HG02852 (cell line): ENCODE results near the gene MCC.

Source experiments
- ATAC-seq: cut with Tn5 transposase; IDR thresholded peaks from one replicate; pipeline ENCODE4 v1.9.1; 2021; ENCODE audit warnings: mild to moderate bottlenecking, moderate library complexity; ENCODE audit not compliant: unreplicated experiment

Gene MCC

GRCh38 chr5:113063927-113064326 is 424.3 kb downstream of the MCC start:
- ATAC-seq: no peak

DNA sequence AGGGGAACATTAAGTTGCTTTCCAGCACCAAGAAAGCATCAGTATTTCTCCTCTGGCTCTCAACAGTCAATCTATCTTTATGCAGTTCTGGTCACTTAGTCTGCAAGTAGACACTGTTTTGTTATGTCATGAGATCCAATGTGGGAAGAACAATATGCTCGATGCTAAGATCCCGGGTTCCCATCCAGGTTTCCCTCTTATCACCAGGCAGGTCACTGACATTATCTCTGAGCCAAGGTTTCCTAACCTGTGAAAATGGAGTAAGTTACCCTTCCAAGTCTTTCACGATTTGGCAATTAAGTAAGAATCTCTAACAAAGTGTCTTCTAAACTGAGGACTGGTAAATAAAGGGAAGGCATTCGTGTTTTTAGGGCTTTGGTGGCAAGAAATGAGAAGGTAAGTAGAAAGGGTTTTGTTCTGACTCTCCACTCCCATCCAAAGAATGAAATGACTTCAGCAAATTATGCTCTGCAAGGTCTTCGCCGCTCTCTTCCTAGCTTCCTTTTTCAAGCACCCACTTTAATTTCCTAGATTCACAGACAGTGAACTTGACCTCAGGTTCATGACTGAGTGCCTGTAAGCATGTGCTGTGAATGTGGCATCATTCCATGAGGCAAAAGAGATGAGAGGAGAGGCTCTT is 425.3 kb downstream of the MCC start:
- no peak for ATAC-seq

- ATAC-seq: no peak
Observed at GRCh38 chr5:113061846-113062780, 426.1 kb downstream of the MCC start.

DNA sequence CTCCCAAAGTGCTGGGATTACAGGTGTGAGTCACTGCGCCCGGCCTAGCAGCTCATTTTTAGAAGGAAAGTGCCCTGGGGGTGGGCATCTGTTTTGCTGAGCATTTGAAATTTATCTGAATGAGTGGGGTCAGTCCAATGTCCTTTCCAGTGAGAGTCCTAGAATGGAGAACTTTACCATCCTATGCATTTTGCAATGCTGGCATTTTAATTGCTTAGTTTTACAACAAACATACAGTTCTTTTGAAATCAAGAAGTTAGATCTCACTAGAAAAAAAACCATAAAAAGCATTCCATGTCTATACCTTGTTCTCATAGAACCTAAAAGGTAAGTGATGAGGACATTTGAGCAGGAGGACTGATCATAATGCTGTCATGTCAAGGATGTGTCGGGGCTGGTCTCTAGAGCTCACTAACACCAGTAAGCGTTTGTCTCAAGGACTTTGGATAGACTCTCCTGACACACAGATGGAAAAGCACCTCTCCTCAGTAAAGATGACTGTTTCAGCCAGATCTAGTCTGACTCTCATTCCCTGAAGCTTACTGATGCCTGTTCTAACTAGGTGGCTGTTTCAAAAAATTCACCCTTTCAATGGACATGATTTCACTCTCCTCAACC is 427.7 kb downstream of the MCC start:
- no peak for ATAC-seq

DNA sequence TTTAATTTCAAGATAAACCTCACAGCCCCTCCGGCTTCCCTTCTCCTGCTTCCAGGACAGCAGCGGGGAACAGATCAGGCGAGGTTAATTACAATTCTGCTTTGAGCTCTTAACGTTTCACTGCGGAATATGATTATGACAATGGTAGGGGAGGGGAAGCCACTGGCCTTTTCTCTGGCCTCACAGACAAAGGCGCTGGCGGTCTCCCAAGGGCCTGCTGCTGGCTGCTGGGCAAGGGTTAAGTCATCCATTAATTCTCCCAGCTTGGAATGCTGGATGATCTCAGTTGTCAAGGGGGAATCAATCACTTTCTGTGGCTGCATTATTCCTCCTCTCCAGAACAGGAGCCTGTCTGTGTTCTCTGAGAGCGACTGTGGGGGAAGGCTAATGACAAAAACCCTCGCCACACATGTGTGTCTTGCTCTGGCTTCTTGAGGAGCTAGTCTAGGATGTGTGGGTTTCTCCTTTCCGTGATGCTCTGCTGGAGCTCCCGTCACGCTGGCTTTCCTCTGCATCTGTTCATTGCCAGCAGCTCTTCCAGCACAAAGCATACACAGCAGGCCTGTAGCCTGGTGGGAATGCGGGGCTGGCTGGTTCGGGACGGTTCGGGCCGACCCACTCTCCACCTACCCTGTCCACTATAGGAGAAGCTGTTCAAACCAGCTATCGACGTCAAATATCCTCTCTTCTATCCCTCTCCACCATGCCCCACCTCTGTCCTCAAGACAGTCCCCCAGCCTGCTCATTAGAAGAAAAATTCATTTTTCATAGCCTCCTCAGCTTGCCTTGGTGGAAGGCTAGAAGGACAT is 428.8 kb downstream of the MCC start:
- ATAC-seq: no peak

GRCh38 chr5:113058706-113059226 is 429.5 kb downstream of the MCC start:
- ATAC-seq: no peak

GRCh38 chr5:113058269-113058668 is 430.0 kb downstream of the MCC start:
- no peak for ATAC-seq

GRCh38 chr5:113057557-113057984 is 430.7 kb downstream of the MCC start:
- no peak for ATAC-seq

- ATAC-seq: no peak
Observed at GRCh38 chr5:113056988-113057387, 431.3 kb downstream of the MCC start.

GRCh38 chr5:113054899-113055298 is 433.4 kb downstream of the MCC start:
- ATAC-seq: no peak

DNA sequence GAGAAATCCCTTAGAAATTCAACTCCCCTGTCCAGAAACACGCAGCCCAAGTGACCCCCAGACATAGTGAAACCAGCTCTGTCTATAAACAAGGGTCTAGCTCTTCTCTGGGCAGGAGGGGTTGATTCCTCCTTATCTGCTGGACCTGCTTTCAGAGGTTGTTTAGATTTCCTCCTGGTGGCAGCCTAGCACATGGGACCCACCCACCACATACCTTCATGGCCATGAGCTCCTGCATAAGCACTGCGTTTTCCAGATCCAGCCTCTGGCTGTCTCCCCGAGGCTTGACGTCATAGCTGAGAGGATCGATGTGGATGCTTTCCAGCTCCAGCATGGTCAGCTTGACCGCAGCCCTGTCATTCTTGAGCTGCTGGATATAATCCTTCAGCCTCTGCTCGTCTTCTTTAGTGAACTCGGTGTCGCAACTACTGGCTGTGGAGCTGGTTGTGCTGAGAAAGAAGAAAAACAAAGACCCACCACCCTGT is 434.7 kb downstream of the MCC start:
- ATAC-seq: no peak

DNA sequence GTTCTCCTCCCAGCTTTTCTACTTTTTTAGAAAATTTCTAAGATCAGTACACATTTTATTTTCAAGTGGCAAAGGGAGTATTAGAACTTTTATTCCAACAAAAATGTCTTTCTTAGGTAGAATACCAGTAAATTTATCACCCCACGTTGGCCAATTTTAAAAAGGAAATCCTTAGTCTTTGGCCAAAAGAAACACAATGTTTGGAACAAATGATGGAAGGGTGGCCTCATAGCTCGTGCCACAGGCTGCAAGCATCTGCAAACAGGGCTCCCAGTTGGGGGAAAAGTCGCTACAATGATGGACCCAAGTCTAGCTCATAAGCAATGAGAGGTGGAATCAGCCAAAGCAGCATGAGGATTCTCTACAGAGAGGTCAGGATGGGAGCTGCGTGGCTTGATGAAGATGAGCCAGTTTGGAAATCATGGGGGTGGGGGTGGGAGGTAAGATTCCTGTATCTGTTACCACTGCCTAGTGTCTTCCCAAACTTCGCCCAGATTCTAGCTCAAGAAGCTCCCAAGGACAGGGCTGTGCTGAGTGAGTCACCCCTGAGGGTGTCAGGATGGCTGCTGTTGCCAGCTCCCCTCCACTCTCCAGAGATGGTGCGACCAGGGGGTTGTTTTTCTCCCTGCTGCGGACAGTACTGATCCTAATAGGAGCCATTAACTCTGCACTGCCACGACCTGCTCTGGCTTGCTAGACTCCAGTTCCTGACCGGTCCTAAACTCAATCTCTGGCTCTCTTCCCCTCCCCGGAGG is 436.0 kb downstream of the MCC start:
- no peak for ATAC-seq

DNA sequence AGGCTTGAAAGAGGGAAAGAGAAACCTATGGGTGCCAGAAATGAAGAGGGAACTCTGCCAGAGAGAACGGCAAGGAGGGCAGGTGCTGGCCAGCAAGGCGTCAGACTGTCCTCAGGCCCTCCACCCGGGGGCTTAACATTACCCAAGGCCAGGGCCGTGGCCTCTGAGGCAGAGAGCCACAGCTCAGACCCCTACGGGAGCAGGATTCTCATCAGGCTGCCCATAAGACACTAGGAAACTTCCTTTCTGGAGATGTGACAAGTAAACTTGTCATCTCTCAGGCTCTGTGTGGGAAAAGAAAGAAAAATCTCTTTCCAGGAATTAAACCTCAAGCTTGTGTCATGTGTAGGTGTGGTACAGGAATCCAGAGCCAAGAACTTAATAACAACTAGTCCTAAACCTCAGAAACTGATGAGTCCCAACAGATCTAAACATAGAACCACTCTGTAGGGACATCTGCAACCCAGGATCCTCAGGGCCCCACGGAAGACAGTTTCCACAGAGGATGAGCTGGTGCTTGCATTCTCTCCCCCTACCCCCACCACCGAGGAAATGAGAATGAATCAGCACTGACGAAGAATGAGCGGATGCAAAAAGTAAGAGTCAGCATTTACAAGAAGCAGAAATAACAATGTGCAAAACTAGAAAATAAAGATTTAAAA is 437.4 kb downstream of the MCC start:
- ATAC-seq: no peak

DNA sequence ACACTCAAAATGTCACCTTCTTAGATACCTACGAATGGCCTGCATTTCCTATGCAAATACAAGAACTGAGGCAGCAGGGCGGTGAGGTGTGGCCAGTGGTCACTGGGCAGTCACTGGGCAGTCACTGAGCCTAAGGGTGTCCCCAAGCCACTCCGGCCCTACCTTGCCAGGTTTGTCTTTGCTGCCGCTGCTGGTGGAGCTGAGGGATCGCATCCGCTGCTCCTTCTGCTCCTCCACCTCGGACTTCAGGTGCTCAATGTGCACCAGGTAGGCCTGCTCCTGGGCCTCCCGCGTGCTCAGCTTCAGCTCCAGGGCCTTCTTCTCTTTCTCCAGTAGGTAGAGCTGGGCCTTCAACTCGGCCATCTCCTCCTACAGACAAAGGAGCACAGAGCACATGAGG is 439.3 kb downstream of the MCC start:
- ATAC-seq: no peak

GRCh38 chr5:113047733-113048652 is 440.3 kb downstream of the MCC start:
- ATAC-seq: peak; percentile 96

DNA sequence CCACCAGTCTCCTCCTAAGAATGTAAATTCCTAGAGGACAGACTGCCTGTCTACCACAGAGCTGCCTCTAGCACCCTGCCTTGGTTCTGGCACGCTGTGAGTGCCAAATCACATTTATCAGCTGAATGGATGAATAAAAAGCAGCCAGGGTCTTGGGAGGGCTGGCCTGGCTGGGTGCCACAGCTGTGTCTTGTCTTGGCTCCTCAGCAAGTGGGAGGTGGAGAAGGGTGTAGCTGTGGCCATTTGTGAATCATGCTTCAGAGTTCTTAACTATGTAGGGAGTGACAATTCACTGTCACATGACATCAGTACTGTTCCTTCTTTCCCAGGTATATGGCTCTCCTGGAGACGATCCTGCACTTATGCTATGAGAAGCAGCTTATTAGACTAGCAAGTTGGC is 441.0 kb downstream of the MCC start:
- no peak for ATAC-seq

- no peak for ATAC-seq
Observed at GRCh38 chr5:113044776-113045465, 443.3 kb downstream of the MCC start.

DNA sequence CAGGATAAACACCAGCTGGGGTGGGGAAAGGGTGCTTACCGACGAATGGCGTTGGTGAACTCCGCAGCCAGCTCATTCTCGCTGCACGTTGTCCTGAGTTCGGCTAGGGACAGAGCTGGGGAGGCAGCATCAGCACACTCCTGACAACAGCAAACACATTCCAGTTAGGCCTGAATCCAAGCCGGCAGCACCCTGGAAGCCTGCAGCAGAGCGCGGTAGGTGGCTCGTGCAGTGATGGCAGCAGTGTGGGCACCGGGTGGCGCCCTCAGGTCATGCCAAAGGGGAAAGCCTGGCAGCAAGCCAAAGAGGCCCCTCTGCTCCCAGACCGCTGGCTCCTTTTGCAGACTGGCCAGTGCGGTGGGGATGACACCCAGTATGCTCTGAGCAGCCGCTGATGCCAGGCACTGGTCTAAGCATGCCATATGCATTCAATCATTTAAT is 444.7 kb downstream of the MCC start:
- no peak for ATAC-seq
